ENCODE data around the gene ARFGAP3. TPM values are rescaled to one million over a fixed set of nuclear protein-coding genes. Genes with fewer than 3 reads are reported as not detected.

ARFGAP3 gene
- total and polyA plus RNA-seq, 2 experiments from 2014 or later = 14.8 to 19.1 TPM

GRCh38 chr22:42879371-42880021 lies 22.4 kb upstream of the ARFGAP3 start (continued):
- TF ChIP-seq ZNF462 (CRISPR knock-in tag; IDR thresholded peaks at IDR 0.05) (no peak), ZNF114 (CRISPR knock-in tag; IDR thresholded peaks at IDR 0.05) (no peak), JUNB (IDR thresholded peaks at IDR 0.05; ENCODE audit: unreplicated experiment) (no peak), CTCF (conservative IDR thresholded peaks at IDR 0.05; ENCODE audit: low read depth in 2 of 2) (no peak), STAT1 (IDR thresholded peaks at IDR 0.05; ENCODE audit: unreplicated experiment) (no peak), CREB1 (CRISPR knock-in tag; IDR thresholded peaks at IDR 0.05; ENCODE audit: low read depth) (no peak)

Measured in GM23338 (cell line).